Right lung (tissue), 5 donors: ENCODE results near the gene ADCYAP1. TPM values are rescaled to one million over a fixed set of nuclear protein-coding genes. Genes with fewer than 3 reads are reported as not detected.

Experiments used
- DNase-seq, 2 donors: peaks; one replicate each; pipeline ENCODE4 v3.0.0-alpha.2; 2013
- polyA plus RNA-seq, 5 donors: library from polyadenylated mRNA; unstranded; fragments of 120-200 nt; gene quantifications; one replicate each; pipeline versions ENCODE4 v1.2.1 to v1.2.3, GENCODE V29; 2013; ENCODE audit warnings: inconsistent platforms in 1 of 5, low replicate concordance in 1 of 5; ENCODE audit not compliant: insufficient read length in 5 of 5, insufficient read depth in 1 of 5

The ADCYAP1 gene
- polyA plus RNA-seq, 5 donors, result 0.05 to 0.21 (median 0.13) TPM

DNA sequence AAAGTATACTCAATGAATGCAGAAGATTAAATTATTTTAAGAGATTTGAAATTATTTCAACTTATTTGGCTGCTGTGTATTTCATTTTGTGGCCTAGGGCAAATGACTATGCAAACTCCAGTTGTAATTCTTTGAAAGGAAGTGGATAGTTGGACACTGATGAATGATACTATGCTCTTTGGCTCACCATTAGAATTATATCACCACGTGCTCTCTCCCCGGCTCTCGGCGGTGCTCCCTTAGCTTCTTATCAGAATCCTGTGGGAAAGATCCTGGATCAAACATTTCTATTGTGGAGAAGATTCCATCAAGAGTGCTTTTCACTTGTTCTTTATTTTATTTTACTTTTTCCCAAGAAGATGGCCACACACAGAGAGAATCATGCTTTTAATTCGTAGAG lies 55.2 kb downstream of the ADCYAP1 start:
- DNase-seq, result no peak

Other genes starting within 250 kb of the ADCYAP1 start
- 100 to 1,000 TPM; 109 to 204 (median 133) TPM for gene TYMS, start 247.2 kb upstream of the ADCYAP1 start, polyA plus RNA-seq
- 100 to 1,000 TPM; 100 to 128 (median 116) TPM for gene ENOSF1, start 192.2 kb upstream of the ADCYAP1 start, polyA plus RNA-seq
- gene YES1, start 92.6 kb upstream of the ADCYAP1 start, polyA plus RNA-seq, result 10 to 100 TPM; 44.0 to 75.4 (median 59.9) TPM